ENCODE measurements around the gene TARDBP.

The TARDBP gene

GRCh38 chr1:11058595-11059154, 46.2 kb downstream of the TARDBP start:
- in situ Hi-C loops (cut with MboI; ENCODE audit: low pct_unique_long_range_greater_than_20kb, low sequenced_read_pairs, unreplicated experiment): no loop called here
- TF ChIP-seq CTCF (IDR thresholded peaks at IDR 0.05; ENCODE audit: extremely low read depth, insufficient read depth, missing control alignments): no peak
- DNase-seq (ENCODE audit: low spot score): no peak

- DNase-seq (ENCODE audit: low spot score): no peak
- in situ Hi-C loops (cut with MboI; ENCODE audit: low pct_unique_long_range_greater_than_20kb, low sequenced_read_pairs, unreplicated experiment): no loop called here
- no peak for TF ChIP-seq CTCF (IDR thresholded peaks at IDR 0.05; ENCODE audit: extremely low read depth, insufficient read depth, missing control alignments)
These were observed 46.9 kb downstream of the TARDBP start for GRCh38 chr1:11059155-11059967.

GRCh38 chr1:11059968-11060830, 47.7 kb downstream of the TARDBP start, which contains the start of gene SRM:
SRM (minus strand) TSS chr1:11060018; CDS start chr1:11059943, 75 bp downstream.
- TF ChIP-seq CTCF (IDR thresholded peaks at IDR 0.05; ENCODE audit: extremely low read depth, insufficient read depth, missing control alignments): peak; percentile 11
- DNase-seq (ENCODE audit: low spot score): peak; percentile 100
- in situ Hi-C loops (cut with MboI; ENCODE audit: low pct_unique_long_range_greater_than_20kb, low sequenced_read_pairs, unreplicated experiment): no loop called here

- DNase-seq (ENCODE audit: low spot score): no peak
- in situ Hi-C loops (cut with MboI; ENCODE audit: low pct_unique_long_range_greater_than_20kb, low sequenced_read_pairs, unreplicated experiment): no loop called here
- no peak for TF ChIP-seq CTCF (IDR thresholded peaks at IDR 0.05; ENCODE audit: extremely low read depth, insufficient read depth, missing control alignments)
These were observed 49.4 kb downstream of the TARDBP start for GRCh38 chr1:11061652-11062365.

- in situ Hi-C loops (cut with MboI; ENCODE audit: low pct_unique_long_range_greater_than_20kb, low sequenced_read_pairs, unreplicated experiment): no loop called here
- peak; percentile 84 for DNase-seq (ENCODE audit: low spot score)
- no peak for TF ChIP-seq CTCF (IDR thresholded peaks at IDR 0.05; ENCODE audit: extremely low read depth, insufficient read depth, missing control alignments)
These were observed 50.5 kb downstream of the TARDBP start for GRCh38 chr1:11062965-11063401.

Data from GM13977 (cell line).